ENCODE data around the gene CBFA2T3.
"Not testable (repeated sequence)": the region's sequence is repeated elsewhere in the genome, so short reads cannot be mapped to it uniquely, and the experiment has no call there.

The CBFA2T3 gene

DNA sequence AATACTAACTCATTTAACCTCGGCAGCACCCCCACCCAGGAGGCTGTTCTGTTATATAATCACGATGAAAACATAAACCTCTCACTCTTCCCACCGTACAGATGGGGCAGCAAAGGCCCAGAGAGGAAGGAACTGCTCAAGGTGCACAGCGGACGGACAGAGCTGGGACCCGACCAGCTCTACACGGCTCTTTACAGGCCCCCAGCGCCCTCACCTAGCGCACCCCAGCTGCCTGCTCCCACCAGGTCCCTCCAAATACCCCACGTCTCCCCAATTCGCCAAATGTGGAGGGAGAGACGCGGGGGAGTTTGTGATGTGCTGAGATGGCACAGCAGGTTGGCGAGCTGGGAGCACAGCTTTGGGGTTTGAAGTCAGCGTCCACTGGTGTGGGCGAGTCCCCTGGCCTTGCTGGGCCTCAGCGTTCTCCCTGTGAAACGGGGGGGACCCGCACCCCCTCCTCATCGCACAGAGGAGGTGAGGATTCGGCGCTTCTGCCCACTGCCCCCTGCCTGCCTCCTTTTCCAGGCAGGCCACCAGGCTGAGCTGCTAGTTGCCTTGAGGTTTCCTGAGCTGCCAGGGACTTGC lies 54.1 kb downstream of the CBFA2T3 start:
- no peak for DNase-seq (ENCODE audit: low read depth in 2 of 2)

DNA sequence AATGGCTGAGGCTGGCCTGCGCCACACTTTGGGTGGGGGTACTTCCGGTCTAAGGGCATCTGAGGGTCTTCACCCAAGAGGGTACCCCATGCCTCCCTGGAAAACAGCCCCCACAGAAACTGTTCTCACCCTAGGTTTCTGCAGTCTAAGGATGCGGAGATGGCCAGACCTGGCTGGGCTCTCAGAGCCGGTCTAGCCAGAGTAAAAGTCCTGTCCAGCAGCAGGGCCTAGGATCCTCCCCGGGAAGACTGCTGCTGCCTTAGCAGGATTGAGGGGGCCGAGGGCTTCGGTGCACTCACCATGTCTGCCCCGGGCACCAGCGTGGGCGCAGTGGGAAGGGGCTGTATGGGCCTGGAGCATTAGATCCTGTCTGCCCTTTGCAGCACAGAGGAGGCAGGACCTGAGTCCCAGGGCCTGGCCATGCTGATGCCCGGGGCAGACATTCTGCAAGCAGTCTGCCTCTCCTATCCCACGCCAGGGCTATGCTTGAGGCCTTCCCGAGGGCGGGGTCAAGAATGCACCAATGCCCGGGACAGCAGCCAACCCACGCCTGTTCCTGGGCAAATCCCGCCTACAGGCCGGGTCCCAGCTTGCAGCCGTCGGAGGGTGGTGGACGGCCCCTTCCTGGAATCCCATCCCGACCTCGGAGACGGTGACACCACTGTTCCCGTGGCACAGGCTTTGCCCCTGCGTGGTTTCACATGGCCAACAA lies 54.7 kb downstream of the CBFA2T3 start:
- no peak for DNase-seq (ENCODE audit: low read depth in 2 of 2)

DNA sequence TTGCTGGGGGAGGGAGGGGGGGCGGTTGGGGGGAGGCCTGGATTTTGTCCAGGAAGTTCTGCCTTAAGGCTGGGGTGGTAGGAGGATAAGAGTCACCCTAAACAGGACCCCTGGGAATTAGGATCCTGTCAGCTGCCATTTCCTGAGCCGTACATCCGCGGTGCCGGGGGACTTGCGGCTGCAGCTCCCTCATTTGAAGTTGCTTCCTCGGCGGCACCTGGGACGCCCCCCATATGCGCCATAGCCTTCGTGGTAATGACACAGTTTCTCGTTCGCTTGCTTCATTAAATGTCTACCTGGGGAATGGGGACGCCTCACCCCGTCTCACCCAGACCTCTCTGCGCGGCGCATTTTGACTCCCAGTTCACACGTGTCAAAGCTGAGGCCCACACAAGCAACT lies 55.4 kb downstream of the CBFA2T3 start:
- DNase-seq (ENCODE audit: low read depth in 2 of 2), result no peak

DNA sequence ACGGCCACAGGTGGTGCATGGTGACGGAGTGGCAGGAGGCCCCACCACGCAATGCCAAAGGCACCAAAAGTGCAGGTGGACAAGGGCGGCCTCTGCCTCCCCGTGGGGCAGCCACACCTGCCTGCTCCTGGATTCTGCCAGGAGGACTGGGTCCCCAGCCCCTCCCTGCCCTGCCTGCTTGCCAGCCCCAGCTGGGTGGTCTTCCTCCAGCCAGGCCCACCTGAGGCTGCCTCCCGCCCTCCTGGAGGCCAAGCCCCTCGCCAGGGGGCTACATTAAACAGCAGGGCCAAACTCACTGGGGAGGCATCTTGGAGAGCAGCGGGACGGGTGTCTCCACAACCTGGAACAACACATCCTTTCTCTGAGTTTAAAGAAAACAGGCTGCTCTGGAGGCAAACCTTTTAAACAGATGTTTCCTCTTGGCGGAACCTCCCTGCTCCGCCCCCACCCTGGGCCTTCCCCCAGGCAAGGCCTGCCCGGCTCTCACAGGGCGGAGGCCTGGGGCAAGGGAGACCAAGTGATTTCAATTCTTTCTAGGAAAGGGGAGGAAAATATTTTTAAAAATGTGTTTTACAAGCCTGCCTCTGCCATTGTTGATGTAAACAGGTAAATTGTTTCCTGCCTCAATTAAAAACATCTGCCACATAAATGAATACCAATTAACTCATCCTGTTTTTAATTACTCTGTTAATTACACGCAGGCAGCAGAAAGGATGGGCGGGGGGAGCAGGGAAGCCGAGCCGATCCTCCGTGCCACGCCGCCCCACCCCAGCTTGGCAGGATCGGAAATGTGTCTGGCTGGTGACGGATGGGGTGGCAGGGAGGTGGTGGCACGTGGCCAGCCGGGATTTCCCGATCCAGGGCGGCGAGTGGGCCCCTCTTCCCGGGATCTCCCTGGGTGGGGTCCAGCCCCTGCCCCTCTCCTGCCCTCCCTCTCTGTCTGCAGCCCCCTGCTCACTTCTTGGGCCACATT lies 56.1 kb downstream of the CBFA2T3 start:
- DNase-seq (ENCODE audit: low read depth in 2 of 2), result no peak

DNA sequence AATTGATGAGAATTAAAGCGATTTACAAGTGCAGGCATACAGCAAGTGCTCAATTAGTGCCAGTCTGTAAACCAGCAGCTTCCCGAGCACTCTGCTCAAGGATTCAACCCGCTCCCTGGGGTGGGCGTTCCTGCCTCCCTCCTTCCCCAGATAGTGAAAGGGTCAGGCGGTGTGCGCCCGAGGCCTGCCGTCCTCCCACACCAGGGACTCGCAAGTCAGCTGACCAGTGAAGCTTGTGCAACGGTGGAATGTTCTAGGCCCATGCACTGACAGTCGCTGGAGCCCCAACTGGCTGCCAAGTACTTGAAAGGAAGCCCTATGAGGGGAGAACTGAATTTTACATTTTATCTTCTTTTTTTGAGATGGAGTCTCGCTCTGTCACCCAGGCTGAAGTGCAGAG lies 57.1 kb downstream of the CBFA2T3 start:
- no peak for DNase-seq (ENCODE audit: low read depth in 2 of 2)

GRCh38 chr16:88918896-88919295 lies 58.1 kb downstream of the CBFA2T3 start:
- not testable (repeated sequence) for DNase-seq (ENCODE audit: low read depth in 2 of 2)

- no peak for DNase-seq (ENCODE audit: low read depth in 2 of 2)
Observed at GRCh38 chr16:88917915-88918627, 58.9 kb downstream of the CBFA2T3 start.

DNA sequence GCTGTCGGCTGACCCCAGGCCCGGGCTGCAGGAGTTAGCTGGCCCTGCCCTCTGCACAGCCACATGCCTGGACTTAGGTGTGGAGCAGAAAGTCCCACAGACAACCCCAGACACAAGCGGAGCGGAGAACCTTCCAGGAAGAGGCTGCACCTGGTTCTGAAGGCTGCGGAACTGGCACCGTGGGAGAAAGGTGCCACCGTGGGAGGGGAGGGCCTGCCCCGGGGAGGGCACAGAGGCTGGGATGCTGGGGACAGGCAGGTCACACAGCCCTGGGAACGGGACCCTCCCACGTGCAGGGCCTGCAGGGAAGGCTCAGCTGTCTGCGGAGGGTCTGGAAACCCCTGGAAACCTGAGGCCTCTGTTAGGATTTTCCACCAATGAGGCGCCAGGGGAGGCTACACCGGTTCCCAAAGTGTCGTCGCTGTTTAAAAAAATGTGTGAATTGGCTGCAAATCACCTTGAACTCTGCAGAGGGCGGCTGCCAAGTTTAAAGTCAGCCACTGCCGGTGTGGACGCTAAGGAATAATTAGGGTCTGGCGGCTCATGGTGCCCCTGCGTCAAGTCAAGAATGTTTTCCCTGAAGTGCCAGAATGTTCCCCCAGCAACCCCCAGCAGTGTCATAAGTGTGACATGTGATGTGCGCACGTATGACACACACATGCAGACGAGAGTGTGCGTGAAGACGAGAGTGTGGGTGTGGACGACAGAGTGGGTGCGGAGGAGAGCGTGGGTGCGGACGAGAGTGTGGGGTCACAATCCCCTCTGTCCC lies 59.7 kb downstream of the CBFA2T3 start:
- DNase-seq (ENCODE audit: low read depth in 2 of 2), result no peak

DNA sequence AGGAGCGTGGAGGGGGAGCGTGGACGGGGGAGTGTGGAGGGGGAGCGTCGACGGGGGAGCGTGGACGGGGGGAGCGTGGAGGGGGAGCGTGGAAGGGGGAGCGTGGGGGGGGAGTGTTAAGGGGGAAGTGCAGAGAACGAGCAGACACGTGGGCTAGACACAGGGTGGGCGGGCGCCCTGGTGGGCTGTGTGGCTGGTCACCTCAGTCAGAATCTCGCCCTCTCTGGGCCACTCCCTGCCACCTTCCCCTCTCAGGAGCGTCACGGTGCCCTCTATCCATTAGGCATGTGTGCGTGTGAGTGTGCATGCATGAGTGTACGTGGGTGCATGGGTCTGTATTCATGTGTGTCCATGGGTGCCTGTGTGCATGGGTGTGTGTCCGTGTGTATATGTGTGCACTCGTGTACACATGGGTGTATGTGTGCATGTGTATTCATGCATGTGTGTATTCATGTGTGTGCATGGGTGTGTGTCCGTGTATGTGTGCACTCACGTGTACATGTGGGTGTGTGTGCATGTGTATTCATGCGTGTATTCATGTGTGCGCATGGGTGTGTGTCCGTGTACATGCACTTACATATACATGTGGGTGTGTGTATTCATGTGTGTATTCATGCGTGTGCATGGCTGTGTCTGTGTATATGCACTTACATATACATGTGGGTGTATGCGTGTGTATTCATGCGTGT lies 61.2 kb downstream of the CBFA2T3 start:
- DNase-seq (ENCODE audit: low read depth in 2 of 2), result no peak

DNA sequence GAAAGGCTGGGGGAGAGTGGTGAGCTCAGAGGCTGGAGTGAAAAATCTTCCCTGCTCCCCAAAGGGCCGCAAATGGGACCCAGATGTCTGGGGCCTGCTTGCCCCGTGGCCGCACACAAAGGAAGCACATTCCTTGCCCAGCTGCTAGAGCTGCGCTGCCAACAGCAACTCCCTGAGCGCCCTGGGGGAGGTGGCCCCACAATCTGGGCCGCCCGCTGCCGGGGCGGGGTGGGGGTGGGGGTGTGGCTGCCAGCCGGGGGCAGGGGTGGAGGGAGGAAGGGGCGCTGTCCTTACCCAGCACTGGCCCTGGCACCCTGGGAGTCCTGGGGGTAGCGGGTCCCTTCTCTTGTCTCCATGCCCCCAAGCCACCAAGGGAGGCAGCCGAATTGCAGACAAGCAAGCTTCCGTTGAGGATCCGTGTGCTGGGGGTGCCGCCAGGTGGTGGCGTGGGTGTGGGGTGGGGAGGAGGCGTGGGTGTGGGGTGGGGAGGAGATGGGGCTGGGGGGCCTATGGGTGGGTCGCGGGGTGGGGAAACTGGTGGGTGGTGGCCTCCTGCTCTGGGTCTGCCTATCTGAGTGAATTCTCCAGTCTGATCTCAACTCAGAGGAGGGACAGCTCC lies 62.1 kb downstream of the CBFA2T3 start:
- DNase-seq (ENCODE audit: low read depth in 2 of 2), result no peak

GRCh38 chr16:88913870-88914269 lies 63.1 kb downstream of the CBFA2T3 start:
- no peak for DNase-seq (ENCODE audit: low read depth in 2 of 2)

- no peak for DNase-seq (ENCODE audit: low read depth in 2 of 2)
Observed at GRCh38 chr16:88913001-88913612, 63.9 kb downstream of the CBFA2T3 start.

DNA sequence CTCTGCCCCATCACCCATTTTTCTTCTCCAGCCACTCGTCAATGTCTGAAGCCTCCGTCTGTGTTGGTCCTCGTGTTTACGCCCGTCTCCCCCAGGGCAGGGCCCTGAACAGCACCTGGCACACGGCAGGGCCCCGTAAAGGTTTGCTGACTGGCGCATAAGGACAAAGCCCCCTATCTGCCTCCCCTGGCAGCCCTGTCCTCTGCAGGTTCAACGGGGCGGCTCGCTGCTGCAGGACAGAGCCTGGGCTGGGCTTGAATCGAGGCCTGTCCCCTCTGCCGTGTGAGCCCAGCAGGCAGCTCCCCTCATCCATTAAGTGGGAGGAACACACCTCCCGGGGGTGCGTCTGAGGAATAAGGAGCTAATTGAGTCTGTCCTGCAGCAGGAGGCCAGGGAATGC lies 64.5 kb downstream of the CBFA2T3 start:
- DNase-seq (ENCODE audit: low read depth in 2 of 2), result no peak

- no peak for DNase-seq (ENCODE audit: low read depth in 2 of 2)
Observed at GRCh38 chr16:88911946-88912310, 65.1 kb downstream of the CBFA2T3 start.

DNA sequence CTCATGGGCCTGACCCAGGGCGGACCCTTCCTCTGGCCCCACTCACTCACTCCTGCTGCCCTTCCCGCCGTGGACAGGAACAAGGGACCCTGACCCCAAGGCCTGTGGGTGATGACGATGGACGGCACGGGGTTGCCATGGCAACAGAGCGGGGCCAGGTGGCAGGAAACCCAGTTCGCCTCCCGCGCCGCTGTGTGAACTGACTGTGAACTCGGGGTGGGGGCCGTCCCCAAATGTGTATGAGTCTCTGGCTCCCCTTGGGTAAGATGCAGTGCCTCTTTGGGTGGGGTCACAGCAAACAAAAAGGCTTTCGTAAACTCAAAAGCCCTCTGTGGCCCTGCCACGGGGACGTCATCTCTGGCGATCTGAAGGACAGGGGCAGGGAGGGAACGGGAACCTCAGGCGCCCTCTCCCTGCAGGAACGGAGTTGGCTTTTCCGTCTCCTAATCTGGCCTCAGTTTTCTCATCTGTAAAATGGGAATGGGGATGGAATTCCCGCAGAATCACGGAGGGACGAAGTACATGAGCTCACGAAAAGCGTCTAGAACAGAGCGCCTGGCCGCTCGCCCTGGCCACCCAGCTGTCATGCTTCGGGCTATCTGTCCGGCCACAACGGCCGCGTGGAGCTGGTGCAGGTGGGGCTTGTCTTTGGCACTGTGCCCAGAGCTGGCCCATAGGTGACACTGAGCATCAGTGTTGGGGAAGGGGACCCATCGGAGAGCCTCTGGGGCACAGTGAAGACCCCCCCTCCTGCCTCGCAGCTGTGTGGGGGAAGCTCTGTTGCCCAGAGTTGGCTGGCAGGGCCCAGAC lies 65.7 kb downstream of the CBFA2T3 start:
- DNase-seq (ENCODE audit: low read depth in 2 of 2), result no peak

- no peak for DNase-seq (ENCODE audit: low read depth in 2 of 2)
Observed at GRCh38 chr16:88910284-88911135, 66.5 kb downstream of the CBFA2T3 start.

DNA sequence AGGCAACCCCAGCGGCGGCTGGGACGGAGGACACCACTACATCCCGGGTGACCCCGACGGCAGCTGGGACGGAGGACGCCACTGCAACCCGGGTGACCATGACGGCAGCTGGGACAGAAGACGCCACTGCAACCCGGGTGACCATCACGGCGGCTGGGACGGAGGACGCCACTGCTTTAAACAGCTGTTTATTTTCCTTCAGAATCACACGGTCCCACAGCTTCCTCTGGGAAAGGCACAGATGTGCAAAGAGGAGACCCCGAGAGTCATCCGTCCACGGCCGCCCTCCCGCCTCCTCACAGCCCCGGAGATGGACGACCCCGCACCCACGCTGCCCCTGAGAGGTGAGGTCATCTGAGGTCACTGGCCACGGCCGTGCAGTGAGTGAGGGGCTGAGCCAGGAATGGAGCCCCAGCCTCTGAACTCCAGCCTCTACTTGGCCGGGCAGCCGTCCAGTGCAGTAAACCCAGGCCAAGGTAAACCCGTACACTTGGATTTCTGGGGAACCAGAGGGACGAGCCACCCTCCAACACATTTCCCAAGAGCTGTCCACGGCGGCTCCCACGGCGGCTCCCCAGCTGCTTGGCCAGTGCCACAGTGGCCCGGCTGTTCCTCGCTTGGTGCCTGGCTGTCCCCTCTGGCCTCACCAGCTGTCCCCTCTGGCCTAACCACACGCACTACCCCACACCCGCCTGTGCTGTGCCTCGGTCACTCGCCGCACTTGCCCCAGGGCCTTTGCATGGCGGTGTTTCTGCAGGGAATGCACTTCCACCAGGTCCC lies 67.4 kb downstream of the CBFA2T3 start:
- DNase-seq (ENCODE audit: low read depth in 2 of 2), result no peak

All from stimulated activated CD4-positive, alpha-beta T cell treated with anti-CD3 and anti-CD28 coated beads, Interleukin-12 subunit alpha, Interleukin-12 subunit beta, amount 100 ng/mL, for 24 hours (primary cell).